GM20000 (cell line): ENCODE measurements around the gene MYO16.

ENCODE experiments used
- DNase-seq: peaks from one replicate; pipeline ENCODE4 v3.0.0; 2012; ENCODE audit warnings: low spot score
- TF ChIP-seq, protein P1 (sequence below): IDR thresholded peaks from 2 replicates; pipeline ENCODE4 v1.5.1; 2012; ENCODE audit warnings: mild to moderate bottlenecking, control low read depth; ENCODE audit errors: extremely low read depth, missing control alignments

Gene MYO16

DNA sequence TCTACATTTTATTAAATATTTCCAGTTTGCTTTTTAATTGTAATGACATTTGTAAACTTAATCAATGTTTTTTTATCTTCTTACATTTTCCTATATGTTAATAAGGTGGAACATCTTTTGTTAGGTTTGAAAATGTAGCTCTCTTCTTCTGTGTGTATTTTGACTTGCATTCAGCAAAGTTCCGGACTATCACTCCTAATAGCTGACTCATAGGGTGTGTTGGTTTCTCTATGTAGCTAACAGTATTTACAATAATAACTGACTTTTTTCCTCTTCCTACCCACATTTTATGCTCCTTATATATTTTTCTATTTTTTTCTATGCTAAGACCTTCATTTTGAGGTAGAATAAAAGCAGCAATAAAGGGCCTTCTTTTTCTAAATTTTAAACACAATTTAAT lies 28.1 kb downstream of the MYO16 start:
- DNase-seq, result no peak
- TF ChIP-seq, protein P1, sequence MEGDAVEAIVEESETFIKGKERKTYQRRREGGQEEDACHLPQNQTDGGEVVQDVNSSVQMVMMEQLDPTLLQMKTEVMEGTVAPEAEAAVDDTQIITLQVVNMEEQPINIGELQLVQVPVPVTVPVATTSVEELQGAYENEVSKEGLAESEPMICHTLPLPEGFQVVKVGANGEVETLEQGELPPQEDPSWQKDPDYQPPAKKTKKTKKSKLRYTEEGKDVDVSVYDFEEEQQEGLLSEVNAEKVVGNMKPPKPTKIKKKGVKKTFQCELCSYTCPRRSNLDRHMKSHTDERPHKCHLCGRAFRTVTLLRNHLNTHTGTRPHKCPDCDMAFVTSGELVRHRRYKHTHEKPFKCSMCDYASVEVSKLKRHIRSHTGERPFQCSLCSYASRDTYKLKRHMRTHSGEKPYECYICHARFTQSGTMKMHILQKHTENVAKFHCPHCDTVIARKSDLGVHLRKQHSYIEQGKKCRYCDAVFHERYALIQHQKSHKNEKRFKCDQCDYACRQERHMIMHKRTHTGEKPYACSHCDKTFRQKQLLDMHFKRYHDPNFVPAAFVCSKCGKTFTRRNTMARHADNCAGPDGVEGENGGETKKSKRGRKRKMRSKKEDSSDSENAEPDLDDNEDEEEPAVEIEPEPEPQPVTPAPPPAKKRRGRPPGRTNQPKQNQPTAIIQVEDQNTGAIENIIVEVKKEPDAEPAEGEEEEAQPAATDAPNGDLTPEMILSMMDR, result no peak

DNA sequence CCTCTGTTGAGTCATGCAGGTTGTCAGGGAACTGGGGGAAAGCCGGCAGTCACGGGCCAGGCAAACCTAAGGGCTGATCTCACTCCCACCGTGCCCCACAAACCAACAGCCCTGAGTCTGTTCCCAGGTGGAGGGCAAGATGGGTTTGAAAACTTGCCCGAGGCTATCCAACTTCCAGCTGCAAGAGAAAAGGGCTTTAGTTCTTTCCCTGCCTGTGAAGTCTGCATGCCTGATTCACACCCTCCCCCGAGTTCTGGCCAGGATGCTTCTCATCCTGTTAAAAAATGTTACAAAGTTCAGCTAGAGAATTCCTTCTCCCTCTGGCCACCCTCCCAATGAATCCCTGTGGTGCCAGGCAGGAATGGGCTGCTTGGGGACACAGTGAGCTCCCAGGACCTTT lies 33.1 kb downstream of the MYO16 start:
- DNase-seq, result no peak
- TF ChIP-seq, protein P1, result no peak

DNA sequence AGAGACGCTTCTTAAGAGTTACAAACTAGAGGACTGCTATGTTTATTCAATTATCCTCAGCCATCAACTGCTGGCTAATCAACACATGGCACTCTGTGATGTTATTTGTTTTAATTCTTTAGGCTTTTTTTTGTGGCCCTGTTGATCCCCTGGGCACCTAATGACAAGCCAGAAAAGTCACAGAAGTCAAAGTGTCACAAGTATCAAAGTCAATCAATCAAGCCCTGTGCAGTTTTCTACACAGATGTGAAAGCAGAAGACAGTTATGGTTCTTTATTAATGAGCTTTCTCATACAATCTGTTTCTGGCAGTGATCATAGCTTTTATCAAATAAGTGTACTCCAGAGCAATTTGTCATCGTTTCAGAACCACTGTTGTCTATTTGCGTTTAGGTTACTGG lies 34.3 kb downstream of the MYO16 start:
- no peak for DNase-seq
- TF ChIP-seq, protein P1, result no peak

DNA sequence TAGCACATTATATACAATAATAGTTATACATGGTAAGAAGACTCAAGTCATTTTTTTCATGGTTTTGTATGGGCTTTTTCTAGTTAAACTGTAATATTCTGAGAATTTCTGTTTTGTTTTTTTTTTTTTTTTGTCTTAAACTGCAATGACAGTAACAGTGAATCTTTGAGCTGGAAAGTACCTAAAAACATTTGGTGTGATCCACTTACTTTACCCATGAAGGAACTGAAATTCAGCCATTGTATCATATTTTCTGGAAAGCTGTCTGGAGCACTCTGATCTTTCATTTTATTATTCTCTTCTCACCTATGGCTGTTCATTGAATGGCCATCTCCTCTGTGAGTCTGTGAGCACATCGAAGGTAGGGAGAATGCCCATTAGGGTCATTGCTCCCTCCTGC lies 37.8 kb downstream of the MYO16 start:
- TF ChIP-seq, protein P1, result no peak
- DNase-seq, result no peak

DNA sequence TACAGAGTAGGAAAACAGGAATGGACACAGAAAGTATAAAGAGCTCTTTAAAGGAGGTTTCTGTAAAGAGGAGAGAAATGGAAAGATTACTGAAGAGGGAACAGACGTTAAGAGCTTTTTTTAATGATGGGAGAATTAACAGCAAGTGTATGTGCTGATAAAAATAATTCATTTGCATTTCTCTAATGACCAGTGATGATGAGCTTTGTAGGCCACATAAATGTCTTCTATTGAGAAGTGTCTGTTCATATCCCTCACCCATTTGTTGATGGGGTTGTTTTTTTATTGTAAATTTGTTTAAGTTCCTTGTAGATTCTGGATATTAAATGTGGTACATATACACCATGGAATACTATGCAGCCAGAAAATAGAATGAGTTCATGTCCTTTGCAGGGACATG lies 40.0 kb downstream of the MYO16 start:
- TF ChIP-seq, protein P1, result no peak
- no peak for DNase-seq

DNA sequence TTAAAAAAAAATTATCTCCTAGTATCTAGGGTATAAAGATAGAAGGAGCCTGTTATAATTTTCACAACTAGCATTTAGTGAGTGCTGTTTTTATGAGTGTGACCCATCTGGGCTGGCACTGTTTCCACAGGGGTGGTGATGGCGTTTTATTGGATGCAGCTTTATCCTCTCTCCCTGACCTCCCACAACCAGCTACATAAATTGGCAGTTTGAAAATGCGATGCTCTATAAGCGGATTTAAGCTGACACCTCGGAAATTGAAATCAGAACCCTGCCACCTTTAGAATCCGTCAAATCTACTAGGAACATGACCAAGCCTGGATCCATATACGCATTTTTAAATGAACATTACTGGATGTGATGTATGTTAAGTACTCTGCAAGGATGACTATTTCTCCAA lies 44.9 kb downstream of the MYO16 start:
- no peak for DNase-seq
- TF ChIP-seq, protein P1, result no peak

DNA sequence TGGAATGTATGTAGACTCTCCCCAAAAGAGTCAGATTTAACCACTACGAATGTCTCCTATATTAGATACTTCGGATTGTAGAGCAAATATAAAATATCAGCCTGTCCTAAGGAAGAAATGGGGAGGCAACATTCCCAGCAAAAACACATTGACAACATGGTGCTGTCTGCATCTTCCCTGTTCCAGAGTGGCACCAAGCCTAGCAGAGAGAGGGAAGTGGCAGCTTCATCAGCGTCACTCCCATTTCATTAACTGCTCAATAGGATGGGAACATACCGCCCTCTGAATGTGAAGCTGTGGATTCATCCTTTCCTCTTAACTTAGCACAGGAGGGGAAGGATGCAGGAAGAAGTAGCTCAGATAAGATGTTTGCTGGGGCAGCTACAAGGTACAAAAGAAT lies 45.4 kb downstream of the MYO16 start:
- TF ChIP-seq, protein P1, result no peak
- DNase-seq, result no peak
